ENCODE measurements around the gene ACACB. TPM values are rescaled to one million over a fixed set of nuclear protein-coding genes. Genes with fewer than 3 reads are reported as not detected.

The ACACB gene
- total RNA-seq, 1 experiment from 2014 or later, result 20.0 TPM

DNA sequence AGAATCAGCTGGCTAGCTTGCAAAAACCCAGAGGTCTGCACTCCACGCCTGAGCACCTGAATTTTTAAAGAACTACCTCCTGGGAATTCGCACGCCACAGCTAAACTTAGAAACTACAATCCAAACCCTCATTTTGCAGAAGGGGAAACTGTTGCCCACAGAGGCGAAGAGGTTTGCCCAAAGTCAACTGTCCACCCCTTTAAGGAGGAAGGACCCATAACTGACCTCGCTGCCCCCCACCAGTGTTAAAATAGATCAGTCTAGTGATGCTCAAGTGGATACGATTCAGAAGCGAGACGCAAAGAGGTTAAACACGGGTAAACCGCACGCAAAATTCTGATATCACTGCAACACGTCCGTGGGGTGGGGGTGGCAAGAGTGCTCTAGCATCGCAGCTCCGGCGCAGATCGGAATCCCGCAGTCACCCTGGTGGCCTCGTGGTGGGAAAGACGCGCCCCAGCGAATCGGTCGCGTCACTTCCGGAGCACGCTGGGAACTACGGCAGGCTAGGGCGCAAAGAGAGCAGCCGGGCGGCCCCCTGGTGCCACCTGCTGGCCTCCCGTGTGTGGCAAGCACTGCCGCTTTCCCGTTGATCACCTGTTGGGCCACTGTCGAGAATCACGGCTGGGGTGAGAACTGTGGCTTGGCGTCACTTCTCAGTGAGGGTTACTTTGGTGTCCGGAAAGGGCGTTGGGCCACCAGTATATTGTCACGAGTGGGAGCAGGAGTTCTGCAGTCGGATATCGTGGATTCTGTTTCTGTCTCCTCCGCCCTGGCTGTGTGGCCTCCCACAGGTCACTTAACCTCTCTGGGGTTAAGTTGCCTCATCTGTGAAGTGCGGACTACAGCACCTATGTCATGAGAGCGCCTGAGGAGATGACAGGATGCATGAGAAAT is 23.1 kb upstream of the ACACB start, which contains the start of gene ALKBH2 (continued):
- TF ChIP-seq, protein P1, sequence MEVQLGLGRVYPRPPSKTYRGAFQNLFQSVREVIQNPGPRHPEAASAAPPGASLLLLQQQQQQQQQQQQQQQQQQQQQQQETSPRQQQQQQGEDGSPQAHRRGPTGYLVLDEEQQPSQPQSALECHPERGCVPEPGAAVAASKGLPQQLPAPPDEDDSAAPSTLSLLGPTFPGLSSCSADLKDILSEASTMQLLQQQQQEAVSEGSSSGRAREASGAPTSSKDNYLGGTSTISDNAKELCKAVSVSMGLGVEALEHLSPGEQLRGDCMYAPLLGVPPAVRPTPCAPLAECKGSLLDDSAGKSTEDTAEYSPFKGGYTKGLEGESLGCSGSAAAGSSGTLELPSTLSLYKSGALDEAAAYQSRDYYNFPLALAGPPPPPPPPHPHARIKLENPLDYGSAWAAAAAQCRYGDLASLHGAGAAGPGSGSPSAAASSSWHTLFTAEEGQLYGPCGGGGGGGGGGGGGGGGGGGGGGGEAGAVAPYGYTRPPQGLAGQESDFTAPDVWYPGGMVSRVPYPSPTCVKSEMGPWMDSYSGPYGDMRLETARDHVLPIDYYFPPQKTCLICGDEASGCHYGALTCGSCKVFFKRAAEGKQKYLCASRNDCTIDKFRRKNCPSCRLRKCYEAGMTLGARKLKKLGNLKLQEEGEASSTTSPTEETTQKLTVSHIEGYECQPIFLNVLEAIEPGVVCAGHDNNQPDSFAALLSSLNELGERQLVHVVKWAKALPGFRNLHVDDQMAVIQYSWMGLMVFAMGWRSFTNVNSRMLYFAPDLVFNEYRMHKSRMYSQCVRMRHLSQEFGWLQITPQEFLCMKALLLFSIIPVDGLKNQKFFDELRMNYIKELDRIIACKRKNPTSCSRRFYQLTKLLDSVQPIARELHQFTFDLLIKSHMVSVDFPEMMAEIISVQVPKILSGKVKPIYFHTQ (CRISPR knock-in tag; IDR thresholded peaks at IDR 0.05), result no peak
- peak; percentile 89 for TF ChIP-seq CTCF (IDR thresholded peaks at IDR 0.05)
- no peak for TF ChIP-seq STAT6 (CRISPR knock-in tag; conservative IDR thresholded peaks at IDR 0.05; ENCODE audit: low read depth)
- no peak for TF ChIP-seq NFATC4 (CRISPR knock-in tag; IDR thresholded peaks at IDR 0.05)
- peak; percentile 87 for TF ChIP-seq SP1 (CRISPR knock-in tag; conservative IDR thresholded peaks at IDR 0.05)
- peak; percentile 94 for TF ChIP-seq TP53 (CRISPR knock-in tag; IDR thresholded peaks at IDR 0.05)
- peak; percentile 62 for TF ChIP-seq USF2 (CRISPR knock-in tag; IDR thresholded peaks at IDR 0.05)
- no peak for TF ChIP-seq ZNF425 (CRISPR knock-in tag; conservative IDR thresholded peaks at IDR 0.05)
- TF ChIP-seq FOXP1 (CRISPR knock-in tag; IDR thresholded peaks at IDR 0.05; ENCODE audit: borderline replicate concordance), result peak; percentile 98
- peak; percentile 82 for TF ChIP-seq USF1 (CRISPR knock-in tag; IDR thresholded peaks at IDR 0.05)
- TF ChIP-seq, protein P2, sequence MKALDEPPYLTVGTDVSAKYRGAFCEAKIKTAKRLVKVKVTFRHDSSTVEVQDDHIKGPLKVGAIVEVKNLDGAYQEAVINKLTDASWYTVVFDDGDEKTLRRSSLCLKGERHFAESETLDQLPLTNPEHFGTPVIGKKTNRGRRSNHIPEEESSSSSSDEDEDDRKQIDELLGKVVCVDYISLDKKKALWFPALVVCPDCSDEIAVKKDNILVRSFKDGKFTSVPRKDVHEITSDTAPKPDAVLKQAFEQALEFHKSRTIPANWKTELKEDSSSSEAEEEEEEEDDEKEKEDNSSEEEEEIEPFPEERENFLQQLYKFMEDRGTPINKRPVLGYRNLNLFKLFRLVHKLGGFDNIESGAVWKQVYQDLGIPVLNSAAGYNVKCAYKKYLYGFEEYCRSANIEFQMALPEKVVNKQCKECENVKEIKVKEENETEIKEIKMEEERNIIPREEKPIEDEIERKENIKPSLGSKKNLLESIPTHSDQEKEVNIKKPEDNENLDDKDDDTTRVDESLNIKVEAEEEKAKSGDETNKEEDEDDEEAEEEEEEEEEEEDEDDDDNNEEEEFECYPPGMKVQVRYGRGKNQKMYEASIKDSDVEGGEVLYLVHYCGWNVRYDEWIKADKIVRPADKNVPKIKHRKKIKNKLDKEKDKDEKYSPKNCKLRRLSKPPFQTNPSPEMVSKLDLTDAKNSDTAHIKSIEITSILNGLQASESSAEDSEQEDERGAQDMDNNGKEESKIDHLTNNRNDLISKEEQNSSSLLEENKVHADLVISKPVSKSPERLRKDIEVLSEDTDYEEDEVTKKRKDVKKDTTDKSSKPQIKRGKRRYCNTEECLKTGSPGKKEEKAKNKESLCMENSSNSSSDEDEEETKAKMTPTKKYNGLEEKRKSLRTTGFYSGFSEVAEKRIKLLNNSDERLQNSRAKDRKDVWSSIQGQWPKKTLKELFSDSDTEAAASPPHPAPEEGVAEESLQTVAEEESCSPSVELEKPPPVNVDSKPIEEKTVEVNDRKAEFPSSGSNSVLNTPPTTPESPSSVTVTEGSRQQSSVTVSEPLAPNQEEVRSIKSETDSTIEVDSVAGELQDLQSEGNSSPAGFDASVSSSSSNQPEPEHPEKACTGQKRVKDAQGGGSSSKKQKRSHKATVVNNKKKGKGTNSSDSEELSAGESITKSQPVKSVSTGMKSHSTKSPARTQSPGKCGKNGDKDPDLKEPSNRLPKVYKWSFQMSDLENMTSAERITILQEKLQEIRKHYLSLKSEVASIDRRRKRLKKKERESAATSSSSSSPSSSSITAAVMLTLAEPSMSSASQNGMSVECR (CRISPR knock-in tag; IDR thresholded peaks at IDR 0.05; ENCODE audit: borderline replicate concordance), result peak; percentile 94
- TF ChIP-seq ATF6 (CRISPR knock-in tag; IDR thresholded peaks at IDR 0.05), result no peak
- TF ChIP-seq, protein P3, sequence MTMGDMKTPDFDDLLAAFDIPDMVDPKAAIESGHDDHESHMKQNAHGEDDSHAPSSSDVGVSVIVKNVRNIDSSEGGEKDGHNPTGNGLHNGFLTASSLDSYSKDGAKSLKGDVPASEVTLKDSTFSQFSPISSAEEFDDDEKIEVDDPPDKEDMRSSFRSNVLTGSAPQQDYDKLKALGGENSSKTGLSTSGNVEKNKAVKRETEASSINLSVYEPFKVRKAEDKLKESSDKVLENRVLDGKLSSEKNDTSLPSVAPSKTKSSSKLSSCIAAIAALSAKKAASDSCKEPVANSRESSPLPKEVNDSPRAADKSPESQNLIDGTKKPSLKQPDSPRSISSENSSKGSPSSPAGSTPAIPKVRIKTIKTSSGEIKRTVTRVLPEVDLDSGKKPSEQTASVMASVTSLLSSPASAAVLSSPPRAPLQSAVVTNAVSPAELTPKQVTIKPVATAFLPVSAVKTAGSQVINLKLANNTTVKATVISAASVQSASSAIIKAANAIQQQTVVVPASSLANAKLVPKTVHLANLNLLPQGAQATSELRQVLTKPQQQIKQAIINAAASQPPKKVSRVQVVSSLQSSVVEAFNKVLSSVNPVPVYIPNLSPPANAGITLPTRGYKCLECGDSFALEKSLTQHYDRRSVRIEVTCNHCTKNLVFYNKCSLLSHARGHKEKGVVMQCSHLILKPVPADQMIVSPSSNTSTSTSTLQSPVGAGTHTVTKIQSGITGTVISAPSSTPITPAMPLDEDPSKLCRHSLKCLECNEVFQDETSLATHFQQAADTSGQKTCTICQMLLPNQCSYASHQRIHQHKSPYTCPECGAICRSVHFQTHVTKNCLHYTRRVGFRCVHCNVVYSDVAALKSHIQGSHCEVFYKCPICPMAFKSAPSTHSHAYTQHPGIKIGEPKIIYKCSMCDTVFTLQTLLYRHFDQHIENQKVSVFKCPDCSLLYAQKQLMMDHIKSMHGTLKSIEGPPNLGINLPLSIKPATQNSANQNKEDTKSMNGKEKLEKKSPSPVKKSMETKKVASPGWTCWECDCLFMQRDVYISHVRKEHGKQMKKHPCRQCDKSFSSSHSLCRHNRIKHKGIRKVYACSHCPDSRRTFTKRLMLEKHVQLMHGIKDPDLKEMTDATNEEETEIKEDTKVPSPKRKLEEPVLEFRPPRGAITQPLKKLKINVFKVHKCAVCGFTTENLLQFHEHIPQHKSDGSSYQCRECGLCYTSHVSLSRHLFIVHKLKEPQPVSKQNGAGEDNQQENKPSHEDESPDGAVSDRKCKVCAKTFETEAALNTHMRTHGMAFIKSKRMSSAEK (CRISPR knock-in tag; IDR thresholded peaks at IDR 0.05; ENCODE audit: borderline replicate concordance), result peak; percentile 90; the same call in 1 of the 2 replicates
